K562 (cell line): ENCODE data around the gene LNX2. TPM values are rescaled to one million over a fixed set of nuclear protein-coding genes. Genes with fewer than 3 reads are reported as not detected.

Experiments used
- CBX5 ChIP-seq: IDR thresholded peaks from 2 replicates; pipeline ENCODE4 v1.6.1; 2014; ENCODE audit warnings: low read depth, borderline replicate concordance
- FOXA1 ChIP-seq: fragments of 450-650 bp; IDR thresholded peaks from 2 replicates; pipeline ENCODE4 v1.6.1; 2016; ENCODE audit warnings: mild to moderate bottlenecking, borderline replicate concordance
- MCM5 ChIP-seq: fragments of 450-650 bp; IDR thresholded peaks from 2 replicates; pipeline ENCODE4 v1.6.1; 2016; ENCODE audit warnings: low read depth
- MEF2D ChIP-seq: conservative IDR thresholded peaks from 2 replicates; pipeline ENCODE4 v1.6.1; 2016; ENCODE audit warnings: low read depth, missing genetic modification characterization, missing compliant biosample characterization
- NFATC3 ChIP-seq: fragments of 450-650 bp; IDR thresholded peaks from 2 replicates; pipeline ENCODE4 v1.6.1; 2017; ENCODE audit warnings: mild to moderate bottlenecking
- RAD21 ChIP-seq, 2 experiments: fragments of 250-450 bp in 1 of 2; fragments of 450-650 bp in 1 of 2; sonication (Bioruptor Pico) in 1 of 2; formaldehyde crosslinking in 1 of 2; IDR thresholded peaks in 1 of 2; conservative IDR thresholded peaks in 1 of 2; 2 replicates each; pipeline versions ENCODE4 v1.4.0 to v1.8.0; 2020 to 2022; ENCODE audit warnings: mild to moderate bottlenecking in 2 of 2, moderate library complexity in 1 of 2
- SPI1 ChIP-seq: IDR thresholded peaks from 2 replicates; pipeline ENCODE4 v1.6.1; 2011; ENCODE audit warnings: low read depth, low read length, control low read depth, borderline replicate concordance
- polyA plus RNA-seq, 8 experiments: library from polyadenylated mRNA; depleted of rRNA in 4 of 8; stranded (reverse) in 5 of 8; unstranded in 3 of 8; fragments of >200 nt; fragmentation: Nextera tagmentation in 2 of 8; fragmentation: Illumina TruSeq in 1 of 8; extraction: Ambion mirVana in 2 of 8; extraction: Trizol in 1 of 8; gene quantifications; 2 replicates each; pipeline versions ENCODE4 v1.2.1 to v1.2.3, GENCODE V29; 2011 to 2014; ENCODE audit warnings: inconsistent platforms in 1 of 8, missing spikeins in 1 of 8
- total RNA-seq, 7 experiments: library from RNA; depleted of rRNA in 6 of 7; stranded (reverse); fragments of >200 nt in 6 of 7; fragmentation: Illumina TruSeq in 2 of 7; extraction: Trizol in 2 of 7; gene quantifications; 2 replicates each; pipeline versions ENCODE4 v1.2.1 to v1.2.3, GENCODE V29; 2011 to 2021; ENCODE audit warnings: low replicate concordance in 1 of 7
- TF ChIP-seq, protein P1 (sequence below), 2 experiments: fragments of 450-650 bp in 1 of 2; sonication (generic) in 1 of 2; formaldehyde crosslinking in 1 of 2; IDR thresholded peaks; 2 replicates each; pipeline versions ENCODE4 v1.7.1 to v1.9.0; 2016 to 2022; ENCODE audit warnings: inconsistent platforms in 1 of 2, mild to moderate bottlenecking in 1 of 2, missing genetic modification reagents in 1 of 2
- TF ChIP-seq, protein P2 (sequence below): fragments of 450-650 bp; IDR thresholded peaks from 2 replicates; pipeline ENCODE4 v1.6.1; 2014; ENCODE audit warnings: low read depth, mild to moderate bottlenecking, moderate library complexity, borderline replicate concordance
- TF ChIP-seq, protein P3 (sequence below): IDR thresholded peaks from 3 replicates; pipeline ENCODE4 v1.6.1; 2011; ENCODE audit warnings: borderline replicate concordance, mild to moderate bottlenecking; ENCODE audit not compliant: insufficient read length, insufficient read depth

Gene LNX2
- total and polyA plus RNA-seq, 9 of the 15 experiments (the other 6 are each of a cell fraction or from before 2014, with no cell fraction given), result 1.5 to 5.5 (median 4.0) TPM

DNA sequence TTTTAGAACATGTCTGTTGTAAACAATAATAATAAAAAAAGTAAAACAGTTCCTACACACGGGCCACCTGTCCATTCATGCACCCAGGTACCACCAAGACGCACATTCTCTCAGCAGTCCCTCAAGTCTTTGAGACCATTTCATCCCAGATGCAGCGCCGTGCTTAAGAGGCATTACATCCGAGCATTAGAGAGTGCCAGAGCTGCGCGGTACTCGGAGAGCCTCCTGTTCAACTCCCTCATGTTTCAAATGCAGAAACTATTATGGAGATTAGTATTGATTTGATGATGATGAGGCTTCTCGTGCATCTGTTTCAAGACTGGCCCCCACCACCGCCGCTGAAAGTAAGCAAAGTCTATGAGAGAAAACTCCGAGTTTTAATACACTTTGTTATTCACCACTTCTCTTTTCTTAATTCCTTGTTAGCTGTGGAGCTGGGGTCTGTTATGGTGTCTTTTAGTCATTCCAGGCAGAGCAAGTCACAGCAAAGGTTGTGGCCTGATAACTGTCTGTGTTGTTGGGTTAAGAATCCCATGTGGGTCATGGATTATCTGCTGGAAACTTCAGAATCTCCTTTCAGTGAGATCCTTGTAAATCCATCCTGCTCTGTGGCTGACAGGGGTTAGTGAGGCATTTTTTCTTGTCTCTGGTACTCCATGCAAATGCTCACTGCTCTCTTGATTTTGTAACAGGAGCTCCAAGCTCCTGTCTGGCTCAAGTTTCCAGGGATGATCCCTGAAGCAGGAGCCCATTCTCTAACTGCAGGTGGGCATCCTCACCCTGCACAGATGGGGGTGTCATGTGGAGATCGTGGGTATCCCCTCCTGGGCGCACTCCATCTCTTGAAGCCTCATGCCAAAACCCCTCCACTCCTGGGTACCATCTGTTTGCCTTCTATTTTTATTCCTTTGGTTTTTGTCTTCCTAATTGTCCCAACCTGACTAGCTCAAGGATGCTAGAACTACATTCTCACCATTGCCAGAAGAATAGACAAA, 95.1 kb downstream of the LNX2 start (continued):
- TF ChIP-seq, protein P1, sequence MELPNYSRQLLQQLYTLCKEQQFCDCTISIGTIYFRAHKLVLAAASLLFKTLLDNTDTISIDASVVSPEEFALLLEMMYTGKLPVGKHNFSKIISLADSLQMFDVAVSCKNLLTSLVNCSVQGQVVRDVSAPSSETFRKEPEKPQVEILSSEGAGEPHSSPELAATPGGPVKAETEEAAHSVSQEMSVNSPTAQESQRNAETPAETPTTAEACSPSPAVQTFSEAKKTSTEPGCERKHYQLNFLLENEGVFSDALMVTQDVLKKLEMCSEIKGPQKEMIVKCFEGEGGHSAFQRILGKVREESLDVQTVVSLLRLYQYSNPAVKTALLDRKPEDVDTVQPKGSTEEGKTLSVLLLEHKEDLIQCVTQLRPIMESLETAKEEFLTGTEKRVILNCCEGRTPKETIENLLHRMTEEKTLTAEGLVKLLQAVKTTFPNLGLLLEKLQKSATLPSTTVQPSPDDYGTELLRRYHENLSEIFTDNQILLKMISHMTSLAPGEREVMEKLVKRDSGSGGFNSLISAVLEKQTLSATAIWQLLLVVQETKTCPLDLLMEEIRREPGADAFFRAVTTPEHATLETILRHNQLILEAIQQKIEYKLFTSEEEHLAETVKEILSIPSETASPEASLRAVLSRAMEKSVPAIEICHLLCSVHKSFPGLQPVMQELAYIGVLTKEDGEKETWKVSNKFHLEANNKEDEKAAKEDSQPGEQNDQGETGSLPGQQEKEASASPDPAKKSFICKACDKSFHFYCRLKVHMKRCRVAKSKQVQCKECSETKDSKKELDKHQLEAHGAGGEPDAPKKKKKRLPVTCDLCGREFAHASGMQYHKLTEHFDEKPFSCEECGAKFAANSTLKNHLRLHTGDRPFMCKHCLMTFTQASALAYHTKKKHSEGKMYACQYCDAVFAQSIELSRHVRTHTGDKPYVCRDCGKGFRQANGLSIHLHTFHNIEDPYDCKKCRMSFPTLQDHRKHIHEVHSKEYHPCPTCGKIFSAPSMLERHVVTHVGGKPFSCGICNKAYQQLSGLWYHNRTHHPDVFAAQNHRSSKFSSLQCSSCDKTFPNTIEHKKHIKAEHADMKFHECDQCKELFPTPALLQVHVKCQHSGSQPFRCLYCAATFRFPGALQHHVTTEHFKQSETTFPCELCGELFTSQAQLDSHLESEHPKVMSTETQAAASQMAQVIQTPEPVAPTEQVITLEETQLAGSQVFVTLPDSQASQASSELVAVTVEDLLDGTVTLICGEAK (IDR thresholded peaks at IDR 0.05), result no peak
- TF ChIP-seq, protein P1 (CRISPR knock-in tag; IDR thresholded peaks at IDR 0.05), result no peak
- TF ChIP-seq MCM5 (no peak), NFATC3 (no peak), MEF2D (tag) (no peak), CBX5 (no peak), FOXA1 (no peak), RAD21 (CRISPR knock-in tag; conservative IDR thresholded peaks at IDR 0.05 in 1 of 2, IDR thresholded peaks at IDR 0.05 in 1 of 2) (no peak), SPI1 (no peak)
- TF ChIP-seq, protein P2, sequence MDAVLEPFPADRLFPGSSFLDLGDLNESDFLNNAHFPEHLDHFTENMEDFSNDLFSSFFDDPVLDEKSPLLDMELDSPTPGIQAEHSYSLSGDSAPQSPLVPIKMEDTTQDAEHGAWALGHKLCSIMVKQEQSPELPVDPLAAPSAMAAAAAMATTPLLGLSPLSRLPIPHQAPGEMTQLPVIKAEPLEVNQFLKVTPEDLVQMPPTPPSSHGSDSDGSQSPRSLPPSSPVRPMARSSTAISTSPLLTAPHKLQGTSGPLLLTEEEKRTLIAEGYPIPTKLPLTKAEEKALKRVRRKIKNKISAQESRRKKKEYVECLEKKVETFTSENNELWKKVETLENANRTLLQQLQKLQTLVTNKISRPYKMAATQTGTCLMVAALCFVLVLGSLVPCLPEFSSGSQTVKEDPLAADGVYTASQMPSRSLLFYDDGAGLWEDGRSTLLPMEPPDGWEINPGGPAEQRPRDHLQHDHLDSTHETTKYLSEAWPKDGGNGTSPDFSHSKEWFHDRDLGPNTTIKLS, result no peak
- TF ChIP-seq, protein P3, sequence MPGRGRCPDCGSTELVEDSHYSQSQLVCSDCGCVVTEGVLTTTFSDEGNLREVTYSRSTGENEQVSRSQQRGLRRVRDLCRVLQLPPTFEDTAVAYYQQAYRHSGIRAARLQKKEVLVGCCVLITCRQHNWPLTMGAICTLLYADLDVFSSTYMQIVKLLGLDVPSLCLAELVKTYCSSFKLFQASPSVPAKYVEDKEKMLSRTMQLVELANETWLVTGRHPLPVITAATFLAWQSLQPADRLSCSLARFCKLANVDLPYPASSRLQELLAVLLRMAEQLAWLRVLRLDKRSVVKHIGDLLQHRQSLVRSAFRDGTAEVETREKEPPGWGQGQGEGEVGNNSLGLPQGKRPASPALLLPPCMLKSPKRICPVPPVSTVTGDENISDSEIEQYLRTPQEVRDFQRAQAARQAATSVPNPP, result no peak
